PC-9 (cell line): ENCODE data around the gene MYOF.

Experiments used
- CTCF ChIP-seq: fragments of 200-600 bp; sonication (generic); conservative IDR thresholded peaks from 2 replicates; pipeline ENCODE4 v1.6.1; 2017; ENCODE audit warnings: mixed run types, antibody characterized with exemption, mild to moderate bottlenecking, moderate library complexity
- EZH2 ChIP-seq: fragments of 200-600 bp; sonication (generic); IDR thresholded peaks from 2 replicates; pipeline ENCODE4 v1.8.0; 2017; ENCODE audit warnings: antibody characterized with exemption, low read depth

- TF ChIP-seq EZH2 (no peak), CTCF (no peak)
Observed at GRCh38 chr10:93404048-93404354, 78.1 kb downstream of the MYOF start.
